Measurements from ENCODE around the gene CCR5AS.

DNA sequence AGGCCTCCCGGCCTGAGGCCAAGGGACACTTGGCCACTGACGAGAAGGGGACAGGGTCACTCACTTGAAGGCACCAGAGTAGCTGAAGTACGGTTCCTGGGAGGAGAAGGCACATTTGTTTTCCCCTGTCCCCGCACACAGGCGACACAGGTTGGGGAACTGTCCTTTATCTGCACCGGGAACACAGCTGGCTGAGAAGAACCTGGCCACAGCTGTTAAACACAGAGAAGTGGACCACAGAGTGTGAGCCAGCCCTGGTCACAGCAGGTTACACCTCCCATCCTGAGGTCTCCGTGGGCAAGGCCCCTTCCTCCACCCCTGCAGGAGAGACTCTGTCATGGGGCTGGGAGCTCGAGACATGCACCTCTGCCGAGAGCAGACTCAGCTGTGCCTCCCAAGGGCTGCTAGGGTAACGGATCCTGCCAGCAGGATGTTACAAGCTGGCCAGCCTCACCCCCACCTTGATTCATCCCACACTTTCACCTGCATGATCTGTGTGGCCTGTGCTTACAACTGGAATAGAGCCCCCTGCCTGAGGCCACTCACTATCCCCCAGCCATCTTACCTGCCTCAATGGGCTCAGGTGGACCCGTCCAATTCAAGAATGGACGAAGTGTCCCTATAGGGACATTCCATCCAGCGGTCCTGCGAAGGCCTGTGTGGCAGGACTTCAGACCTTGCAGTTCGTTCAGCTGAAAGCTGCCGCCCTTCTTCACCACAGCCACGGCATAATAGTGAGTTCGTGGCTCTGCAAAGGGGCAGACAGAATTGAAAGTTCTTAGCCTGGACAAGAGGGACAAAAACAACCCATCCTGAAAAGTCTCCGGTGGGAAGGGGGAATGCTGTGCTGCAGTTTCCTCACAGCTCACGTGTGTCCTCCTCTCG lies 48.6 kb upstream of the CCR5AS start:
- no peak for TF ChIP-seq YY1 (IDR thresholded peaks at IDR 0.05; ENCODE audit: insufficient read depth, insufficient read length)
- TF ChIP-seq ZNF274 (IDR thresholded peaks at IDR 0.05; ENCODE audit: low read depth, low read length) = no peak
- no peak for TF ChIP-seq SUZ12 (IDR thresholded peaks at IDR 0.05; ENCODE audit: extremely low read depth, insufficient read depth, insufficient read length)
